RKO (cell line): ENCODE data around the gene ANK3.

Source experiments
- DNase-seq: peaks from one replicate; pipeline ENCODE4 v3.0.0-alpha.2; 2016; ENCODE audit warnings: low spot score

The ANK3 gene

GRCh38 chr10:60377042-60377352 lies 12.7 kb downstream of the ANK3 start:
- no peak for DNase-seq

GRCh38 chr10:60376221-60377041 lies 13.2 kb downstream of the ANK3 start:
- DNase-seq, result no peak

GRCh38 chr10:60375293-60376004 lies 14.2 kb downstream of the ANK3 start:
- DNase-seq, result no peak

- DNase-seq, result no peak
Observed at GRCh38 chr10:60374836-60375235, 14.8 kb downstream of the ANK3 start.

GRCh38 chr10:60372436-60372835 lies 17.2 kb downstream of the ANK3 start:
- no peak for DNase-seq

GRCh38 chr10:60369547-60369930 lies 20.1 kb downstream of the ANK3 start:
- no peak for DNase-seq

GRCh38 chr10:60368875-60369546 lies 20.7 kb downstream of the ANK3 start:
- DNase-seq, result no peak

GRCh38 chr10:60367901-60368300 lies 21.8 kb downstream of the ANK3 start:
- no peak for DNase-seq

- DNase-seq, result no peak
Observed at GRCh38 chr10:60367431-60367830, 22.2 kb downstream of the ANK3 start.

- no peak for DNase-seq
Observed at GRCh38 chr10:60367024-60367423, 22.7 kb downstream of the ANK3 start.

- DNase-seq, result no peak
Observed at GRCh38 chr10:60363187-60363586, 26.5 kb downstream of the ANK3 start.

- DNase-seq, result no peak
Observed at GRCh38 chr10:60362461-60362860, 27.2 kb downstream of the ANK3 start.

- no peak for DNase-seq
Observed at GRCh38 chr10:60359066-60359465, 30.6 kb downstream of the ANK3 start.

GRCh38 chr10:60358282-60358681 lies 31.4 kb downstream of the ANK3 start:
- DNase-seq, result no peak

- no peak for DNase-seq
Observed at GRCh38 chr10:60353519-60354258, 36.0 kb downstream of the ANK3 start.

- no peak for DNase-seq
Observed at GRCh38 chr10:60352105-60352504, 37.6 kb downstream of the ANK3 start.

GRCh38 chr10:60351191-60351853 lies 38.4 kb downstream of the ANK3 start:
- no peak for DNase-seq

- no peak for DNase-seq
Observed at GRCh38 chr10:60350400-60350799, 39.3 kb downstream of the ANK3 start.

GRCh38 chr10:60349426-60349825 lies 40.2 kb downstream of the ANK3 start:
- no peak for DNase-seq

GRCh38 chr10:60348982-60349381 lies 40.7 kb downstream of the ANK3 start:
- DNase-seq, result no peak

GRCh38 chr10:60347270-60347669 lies 42.4 kb downstream of the ANK3 start:
- no peak for DNase-seq

GRCh38 chr10:60346661-60347060 lies 43.0 kb downstream of the ANK3 start:
- no peak for DNase-seq
